Gastroesophageal sphincter (tissue), 4 donors: ENCODE measurements around the gene SLFN5. TPM values are rescaled to one million over a fixed set of nuclear protein-coding genes. Genes with fewer than 3 reads are reported as not detected.
"Not testable (repeated sequence)": the region's sequence is repeated elsewhere in the genome, so short reads cannot be mapped to it uniquely, and the experiment has no call there.

Experiments
- ATAC-seq: fragments of 150-250 bp; one replicate; pipeline ENCODE4 v1.9.1; 2016; ENCODE audit warnings: mild to moderate bottlenecking, moderate library complexity
- H3K27ac ChIP-seq, 4 donors: fragments of 200-600 bp; sonication (generic) in 3 of 4; 1 replicate in 3 of 4; 2 replicates in 1 of 4; pipeline ENCODE4 v1.5.1; 2016 to 2019
- H3K27me3 ChIP-seq: fragments of 200-600 bp; sonication (generic); one replicate; pipeline ENCODE4 v1.5.1; 2019
- H3K36me3 ChIP-seq, 2 donors: fragments of 200-600 bp; sonication (generic); one replicate each; pipeline ENCODE4 v1.5.1; 2019; ENCODE audit warnings: control low read depth in 1 of 2
- H3K4me1 ChIP-seq, 3 donors: fragments of 200-600 bp; sonication (generic); 1 replicate in 2 of 3; 2 replicates in 1 of 3; pipeline ENCODE4 v1.5.1; 2016 to 2019; ENCODE audit warnings: control low read depth in 2 of 3
- H3K4me3 ChIP-seq, 2 donors: fragments of 200-600 bp; sonication (generic); one replicate each; pipeline ENCODE4 v1.5.1; 2019; ENCODE audit warnings: mild to moderate bottlenecking in 1 of 2, moderate library complexity in 1 of 2
- H3K9me3 ChIP-seq, 3 donors: fragments of 200-600 bp; sonication (generic); one replicate each; pipeline ENCODE4 v1.5.1; 2017 to 2019; ENCODE audit warnings: control low read depth in 2 of 3
- CTCF ChIP-seq, 4 experiments: fragments of 200-600 bp in 2 of 4; fragments of 450-650 bp in 2 of 4; sonication (generic) in 1 of 4; IDR thresholded peaks; one replicate each; pipeline ENCODE4 v1.5.1; 2017 to 2019; ENCODE audit warnings: antibody characterized with exemption in 4 of 4, mild to moderate bottlenecking in 2 of 4, moderate library complexity in 2 of 4
- EP300 ChIP-seq: sonication (generic); formaldehyde crosslinking; IDR thresholded peaks from one replicate; pipeline ENCODE4 v1.6.1; 2017; ENCODE audit warnings: antibody characterized with exemption, mild to moderate bottlenecking
- POLR2A ChIP-seq, 2 donors: fragments of 450-650 bp; IDR thresholded peaks; one replicate each; pipeline ENCODE4 v1.6.1; 2017; ENCODE audit warnings: antibody characterized with exemption in 2 of 2, mild to moderate bottlenecking in 2 of 2, moderate library complexity in 1 of 2
- POLR2AphosphoS5 ChIP-seq: sonication (generic); formaldehyde crosslinking; IDR thresholded peaks from one replicate; pipeline ENCODE4 v1.6.1; 2017; ENCODE audit warnings: antibody characterized with exemption
- WGBS, 2 donors: methylation state at CpG; one replicate each; pipeline ENCODE4 v1.1.5; 2018; ENCODE audit warnings: low coverage in 1 of 2; 5-methylcytosine and 5-hydroxymethylcytosine counted together
- total RNA-seq, 4 donors: library from RNA; depleted of rRNA; stranded (reverse); fragments of >200 nt; gene quantifications; one replicate each; pipeline ENCODE4 v1.1.0, GENCODE V29; 2016

Gene SLFN5
- total RNA-seq, 4 donors from 2014 or later: 23.5 to 51.2 (median 31.1) TPM

GRCh38 chr17:35297666-35298065 is 54.8 kb downstream of the SLFN5 start:
- Histone ChIP-seq H3K9me3 (peaks cover 0 to 3% (median 0%) of the 10 kb centered on the region in 3 donors), H3K36me3 (no peaks in the 10 kb centered on the region), H3K27ac (no peak overlapping the region), H3K4me1 (no peaks in the 10 kb centered on the region), H3K4me3 (no peak overlapping the region), H3K27me3 (peaks cover 9% of the 10 kb centered on the region)
- no peak for TF ChIP-seq POLR2AphosphoS5
- TF ChIP-seq CTCF (IDR thresholded peaks at IDR 0.05): no peak
- TF ChIP-seq EP300: no peak
- no peak for TF ChIP-seq POLR2A (IDR thresholded peaks at IDR 0.05)
- 71 to 100% methylated on average over 2 of the region's 2 CpGs for WGBS, 2 donors
- no peak for ATAC-seq

GRCh38 chr17:35298639-35299038 is 55.8 kb downstream of the SLFN5 start:
- no peak overlapping the region for H3K4me3 ChIP-seq
- H3K27me3 ChIP-seq: peaks cover 9% of the 10 kb centered on the region
- H3K27ac ChIP-seq: no peak overlapping the region
- H3K9me3 ChIP-seq: peaks cover 0 to 13% (median 0%) of the 10 kb centered on the region in 3 donors
- no peak for ATAC-seq
- H3K36me3 ChIP-seq: no peaks in the 10 kb centered on the region
- no peak for TF ChIP-seq EP300
- TF ChIP-seq CTCF (IDR thresholded peaks at IDR 0.05): no peak
- TF ChIP-seq POLR2AphosphoS5: no peak
- H3K4me1 ChIP-seq: no peaks in the 10 kb centered on the region

- 79 to 84% methylated on average over 4 to 5 of the region's 5 CpGs for WGBS, 2 donors
- Histone ChIP-seq H3K4me3 (no peak overlapping the region), H3K27ac (no peak overlapping the region), H3K36me3 (no peaks in the 10 kb centered on the region), H3K27me3 (peaks cover 9% of the 10 kb centered on the region), H3K4me1 (no peaks in the 10 kb centered on the region), H3K9me3 (peaks cover 0 to 18% (median 0%) of the 10 kb centered on the region in 3 donors)
- ATAC-seq: no peak
- TF ChIP-seq POLR2A (IDR thresholded peaks at IDR 0.05): no peak
- no peak for TF ChIP-seq CTCF (IDR thresholded peaks at IDR 0.05)
- TF ChIP-seq EP300: no peak
Measured at GRCh38 chr17:35299135-35299534, 56.3 kb downstream of the SLFN5 start.

DNA sequence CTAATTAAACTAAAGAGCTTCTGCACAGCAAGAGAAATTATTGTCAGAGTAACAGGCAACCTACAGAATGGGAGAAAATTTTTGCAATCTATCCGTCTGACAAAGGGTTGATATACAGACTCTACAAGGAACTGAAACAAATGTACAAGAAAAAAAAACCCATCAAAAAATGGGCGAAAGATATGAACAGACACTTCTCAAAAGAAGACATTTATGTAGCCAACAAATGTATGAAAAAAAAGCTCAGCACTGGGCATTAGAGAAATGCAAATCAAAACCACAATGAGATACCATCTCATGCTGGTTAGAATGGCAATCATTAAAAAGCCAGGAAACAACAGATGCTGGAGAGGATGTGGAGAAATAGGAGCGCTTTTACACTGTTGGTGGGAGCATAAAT is 66.5 kb downstream of the SLFN5 start:
- not testable (repeated sequence) for H3K4me3 ChIP-seq, H3K36me3 ChIP-seq, ATAC-seq, H3K9me3 ChIP-seq, H3K27ac ChIP-seq
- H3K27me3 ChIP-seq: peaks cover 24% of the 10 kb centered on the region
- 88 to 91% methylated on average over 3 of the region's 3 CpGs for WGBS, 2 donors
- H3K4me1 ChIP-seq: peaks cover 0 to 19% (median 7%) of the 10 kb centered on the region in 3 donors

DNA sequence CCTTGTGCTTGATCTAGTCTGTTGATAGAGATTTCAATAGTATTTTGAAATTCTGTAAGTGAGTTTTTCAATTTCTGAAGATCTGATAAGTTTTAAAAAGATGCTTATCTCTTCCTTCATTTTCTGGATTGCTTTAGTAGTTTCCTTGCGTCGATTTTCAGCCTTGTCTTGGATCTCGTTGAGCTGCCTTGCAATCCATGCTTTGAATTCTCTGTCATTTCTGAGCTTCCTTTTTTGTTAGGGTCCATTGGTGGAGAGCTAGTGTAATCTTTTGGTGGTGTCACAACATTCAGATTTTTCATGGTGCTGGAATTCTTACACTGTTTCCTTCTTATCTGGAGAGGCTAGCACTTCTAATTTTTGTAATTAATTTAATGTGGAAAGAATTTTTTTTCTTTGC is 69.5 kb downstream of the SLFN5 start:
- peaks cover 19% of the 10 kb centered on the region for H3K27me3 ChIP-seq
- H3K4me3 ChIP-seq: no peak overlapping the region
- no peaks in the 10 kb centered on the region for H3K9me3 ChIP-seq
- no peak for ATAC-seq
- peaks cover 0 to 31% (median 7%) of the 10 kb centered on the region in 3 donors for H3K4me1 ChIP-seq
- 66 to 67% methylated on average over 3 of the region's 3 CpGs for WGBS, 2 donors
- no peaks in the 10 kb centered on the region for H3K36me3 ChIP-seq
- no peak for TF ChIP-seq CTCF (IDR thresholded peaks at IDR 0.05)
- TF ChIP-seq EP300: no peak
- no peak for TF ChIP-seq POLR2A (IDR thresholded peaks at IDR 0.05)
- no peak for TF ChIP-seq POLR2AphosphoS5
- no peak overlapping the region for H3K27ac ChIP-seq
